Bronchial epithelial cell (primary cell): ENCODE measurements around the gene LONP1. TPM values are rescaled to one million over a fixed set of nuclear protein-coding genes. Genes with fewer than 3 reads are reported as not detected.

Source experiments
- DNase-seq: peaks from one replicate; pipeline ENCODE4 v3.0.0-alpha.2; 2010; ENCODE audit warnings: low read depth
- FAIRE-seq: peaks from 2 replicates; lab custom pipeline; 2011; peaks lifted over from hg19 to GRCh38; lab: Jason Lieb, UNC
- H3K27me3 ChIP-seq: 2 replicates; pipeline ENCODE4 v1.5.1; 2011; ENCODE audit warnings: low read length; ENCODE audit not compliant: control insufficient read depth, insufficient read depth
- H3K36me3 ChIP-seq: 2 replicates; pipeline ENCODE4 v1.5.1; 2011; ENCODE audit warnings: low read length; ENCODE audit not compliant: control insufficient read depth, insufficient read depth
- H3K4me3 ChIP-seq: 2 replicates; pipeline ENCODE4 v1.5.1; 2011; ENCODE audit warnings: mild to moderate bottlenecking, low read depth, low read length, control low read depth
- total RNA-seq: library from RNA; depleted of rRNA; stranded (reverse); fragments of >200 nt; gene quantifications from 2 replicates; pipeline ENCODE4 v1.2.1, GENCODE V29; 2014
- TF ChIP-seq, protein P1 (sequence below): IDR thresholded peaks from 2 replicates; pipeline ENCODE4 v1.5.1; 2011; ENCODE audit warnings: mild to moderate bottlenecking, moderate library complexity, low read length, control low read depth, inconsistent platforms; ENCODE audit not compliant: insufficient read depth, severe bottlenecking

Gene LONP1
- total RNA-seq, 1 donor from 2014 or later = 220 TPM

DNA sequence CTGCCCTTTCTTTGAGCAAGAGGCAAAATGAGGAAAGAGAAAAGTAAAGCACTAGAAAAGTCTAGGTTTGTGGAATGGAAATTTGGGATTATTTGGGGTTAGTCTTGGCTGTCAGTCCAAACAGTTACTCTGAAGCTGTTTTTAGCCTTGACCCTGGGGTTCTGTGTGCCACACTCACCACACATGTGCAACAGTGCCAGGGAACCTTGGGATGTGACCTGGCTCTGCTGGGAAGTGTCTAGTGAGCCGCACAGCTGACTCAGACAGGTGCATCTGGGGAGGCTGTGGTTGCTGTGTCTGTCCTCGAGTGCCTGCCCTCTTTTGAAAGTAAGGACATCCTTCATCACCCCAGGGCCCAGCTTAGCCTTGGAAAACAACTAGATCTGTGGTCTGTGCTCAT, 55.4 kb downstream of the LONP1 start:
- FAIRE-seq (peak; percentile 93), DNase-seq (no peak)
- no peaks in the 10 kb centered on the region for H3K27me3 ChIP-seq
- H3K4me3 ChIP-seq = no peak overlapping the region
- TF ChIP-seq, protein P1, sequence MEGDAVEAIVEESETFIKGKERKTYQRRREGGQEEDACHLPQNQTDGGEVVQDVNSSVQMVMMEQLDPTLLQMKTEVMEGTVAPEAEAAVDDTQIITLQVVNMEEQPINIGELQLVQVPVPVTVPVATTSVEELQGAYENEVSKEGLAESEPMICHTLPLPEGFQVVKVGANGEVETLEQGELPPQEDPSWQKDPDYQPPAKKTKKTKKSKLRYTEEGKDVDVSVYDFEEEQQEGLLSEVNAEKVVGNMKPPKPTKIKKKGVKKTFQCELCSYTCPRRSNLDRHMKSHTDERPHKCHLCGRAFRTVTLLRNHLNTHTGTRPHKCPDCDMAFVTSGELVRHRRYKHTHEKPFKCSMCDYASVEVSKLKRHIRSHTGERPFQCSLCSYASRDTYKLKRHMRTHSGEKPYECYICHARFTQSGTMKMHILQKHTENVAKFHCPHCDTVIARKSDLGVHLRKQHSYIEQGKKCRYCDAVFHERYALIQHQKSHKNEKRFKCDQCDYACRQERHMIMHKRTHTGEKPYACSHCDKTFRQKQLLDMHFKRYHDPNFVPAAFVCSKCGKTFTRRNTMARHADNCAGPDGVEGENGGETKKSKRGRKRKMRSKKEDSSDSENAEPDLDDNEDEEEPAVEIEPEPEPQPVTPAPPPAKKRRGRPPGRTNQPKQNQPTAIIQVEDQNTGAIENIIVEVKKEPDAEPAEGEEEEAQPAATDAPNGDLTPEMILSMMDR = no peak
- H3K36me3 ChIP-seq = peaks cover 30% of the 10 kb centered on the region

DNA sequence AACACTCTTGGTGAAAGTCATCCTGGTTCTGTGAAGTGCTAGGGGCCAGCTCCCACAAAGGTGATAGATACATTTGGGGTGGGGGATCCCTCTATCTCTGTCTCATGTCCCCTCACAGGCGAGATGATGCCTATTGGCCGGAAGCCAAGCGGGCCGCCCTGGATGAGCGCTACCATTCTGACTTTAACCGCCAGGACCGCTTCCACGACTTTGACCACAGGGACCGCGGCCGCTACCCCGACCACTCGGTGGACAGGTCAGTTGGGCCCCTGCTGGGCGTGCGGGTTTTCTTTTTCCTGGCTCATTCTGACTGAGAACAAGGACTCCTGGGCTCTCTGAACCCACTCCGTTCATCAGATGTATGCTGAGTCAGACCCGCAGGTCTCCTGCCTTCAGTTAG, 56.0 kb downstream of the LONP1 start:
- TF ChIP-seq, protein P1 = no peak
- Histone ChIP-seq H3K27me3 (no peaks in the 10 kb centered on the region), H3K4me3 (no peak overlapping the region), H3K36me3 (peaks cover 24% of the 10 kb centered on the region)
- DNase-seq (no peak), FAIRE-seq (no peak)

DNA sequence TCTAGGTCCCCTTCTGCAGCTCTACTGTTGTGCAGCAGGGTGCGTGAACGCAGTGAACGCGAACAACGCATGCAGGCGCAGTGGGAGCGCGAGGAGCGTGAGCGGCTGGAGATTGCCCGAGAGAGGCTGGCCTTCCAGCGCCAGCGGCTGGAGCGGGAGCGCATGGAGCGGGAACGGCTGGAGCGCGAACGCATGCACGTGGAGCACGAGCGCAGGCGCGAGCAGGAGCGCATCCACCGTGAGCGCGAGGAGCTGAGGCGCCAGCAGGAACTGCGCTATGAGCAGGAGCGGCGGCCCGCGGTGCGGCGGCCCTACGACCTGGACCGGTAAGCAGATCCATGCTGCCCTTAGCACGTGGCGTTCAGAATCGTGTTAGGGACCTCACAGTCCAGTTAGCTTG, 58.5 kb downstream of the LONP1 start:
- FAIRE-seq (no peak), DNase-seq (no peak)
- no peak overlapping the region for H3K4me3 ChIP-seq
- TF ChIP-seq, protein P1 = no peak
- H3K36me3 ChIP-seq = peaks cover 22% of the 10 kb centered on the region
- no peaks in the 10 kb centered on the region for H3K27me3 ChIP-seq

DNA sequence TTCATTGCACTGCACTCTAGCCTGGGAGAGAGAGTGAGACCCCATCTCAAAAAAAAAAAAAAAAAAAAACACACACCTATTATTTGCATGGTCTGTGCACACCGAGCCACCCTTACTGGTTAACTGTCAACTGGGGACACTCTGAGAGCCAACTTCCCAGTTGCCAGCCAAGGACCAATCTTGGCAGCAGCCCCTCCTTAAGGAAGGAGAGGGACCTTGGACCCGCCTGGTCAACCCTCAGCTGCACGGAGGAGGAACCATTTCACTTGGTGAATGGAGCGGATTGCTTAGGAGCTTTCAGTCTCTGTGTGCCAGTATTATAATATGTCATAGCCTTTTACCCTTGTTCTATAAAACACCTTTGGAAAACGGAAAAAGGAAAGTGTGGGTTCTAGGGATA, 64.5 kb downstream of the LONP1 start:
- no peak for DNase-seq
- Histone ChIP-seq H3K27me3 (no peaks in the 10 kb centered on the region), H3K36me3 (peaks cover 37% of the 10 kb centered on the region), H3K4me3 (no peak overlapping the region)
- no peak for FAIRE-seq
- TF ChIP-seq, protein P1 = no peak

DNA sequence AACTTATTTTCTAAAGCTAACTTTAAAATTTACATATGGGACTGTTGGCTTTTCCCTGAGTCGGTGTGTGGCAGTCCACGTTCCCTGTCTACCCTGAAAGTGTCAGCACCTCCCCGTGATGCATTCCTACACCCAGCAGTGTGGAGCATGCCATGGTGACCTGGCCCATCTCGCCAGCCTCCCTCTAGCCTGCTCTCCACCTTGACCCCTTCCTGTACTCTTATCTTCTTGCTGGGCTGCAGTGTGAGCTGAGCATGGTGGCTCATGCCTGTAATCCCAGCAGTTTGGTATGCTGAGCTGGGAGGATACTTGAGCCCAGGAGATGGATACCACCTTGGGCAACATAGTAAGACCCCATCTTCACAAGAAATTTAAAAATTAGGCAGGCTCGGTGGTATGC, 65.0 kb downstream of the LONP1 start:
- peaks cover 37% of the 10 kb centered on the region for H3K36me3 ChIP-seq
- no peak for FAIRE-seq

DNA sequence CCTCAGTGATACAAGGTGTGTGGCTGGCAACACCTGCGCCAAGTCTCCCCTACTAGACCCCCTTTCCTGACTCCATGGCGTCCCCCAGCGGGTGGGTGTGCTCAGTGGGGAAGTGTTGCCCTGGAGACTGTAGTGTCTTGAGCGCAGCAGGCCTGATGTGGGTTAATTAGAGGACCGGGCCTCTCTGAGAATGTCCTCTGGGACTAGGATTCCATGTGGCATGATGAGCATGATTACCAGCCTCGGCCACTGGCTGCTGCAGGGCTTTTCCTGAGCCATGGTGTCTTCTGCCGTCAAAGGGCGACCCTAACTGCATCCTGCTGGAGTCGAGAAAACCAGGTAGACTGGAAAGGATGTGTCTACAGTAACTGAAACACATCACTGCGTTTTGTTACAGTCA, 67.7 kb downstream of the LONP1 start:
- no peak for DNase-seq
- FAIRE-seq = no peak
- H3K36me3 ChIP-seq = peaks cover 37% of the 10 kb centered on the region
- H3K4me3 ChIP-seq = no peak overlapping the region
- TF ChIP-seq, protein P1 = no peak
- no peaks in the 10 kb centered on the region for H3K27me3 ChIP-seq

More for the DNA sequence above, 65.0 kb downstream of the LONP1 start:
- Histone ChIP-seq H3K4me3 (no peak overlapping the region), H3K27me3 (no peaks in the 10 kb centered on the region)
- TF ChIP-seq, protein P1 = no peak
- DNase-seq = no peak
